NCI-H345 treated with DMSO at 0.1 percent for 48 hours (cell line): ENCODE results near the gene GRAMD1B.
"Not testable (repeated sequence)": the region's sequence is repeated elsewhere in the genome, so short reads cannot be mapped to it uniquely, and the experiment has no call there.

Experiments used
- DNase-seq: peaks from one replicate; lab custom pipeline; 2025; ENCODE audit not compliant: unreplicated experiment; lab: John Stamatoyannopoulos, UW

GRAMD1B gene

DNA sequence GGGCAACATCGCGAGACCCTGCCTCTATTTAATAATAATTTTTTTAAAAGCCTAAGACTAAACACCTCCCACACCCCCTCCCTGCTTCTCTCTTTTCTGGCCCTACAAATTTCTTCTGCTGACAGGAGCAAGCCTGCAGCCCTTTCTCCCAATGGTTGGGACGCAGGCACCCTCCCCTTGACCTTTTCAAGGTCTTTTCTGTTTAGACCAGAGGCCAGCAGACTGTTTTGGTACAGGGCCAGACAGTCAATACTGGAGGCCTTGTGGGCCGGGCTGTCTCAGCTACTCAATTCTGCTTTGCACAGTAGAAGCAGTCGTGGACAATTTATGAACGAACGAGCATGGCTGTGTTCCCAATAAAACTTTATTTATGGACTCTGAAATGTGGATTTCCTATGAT is 132.1 kb downstream of the GRAMD1B start:
- DNase-seq: no peak

GRCh38 chr11:123562829-123563228 is 132.8 kb downstream of the GRAMD1B start:
- DNase-seq: no peak

DNA sequence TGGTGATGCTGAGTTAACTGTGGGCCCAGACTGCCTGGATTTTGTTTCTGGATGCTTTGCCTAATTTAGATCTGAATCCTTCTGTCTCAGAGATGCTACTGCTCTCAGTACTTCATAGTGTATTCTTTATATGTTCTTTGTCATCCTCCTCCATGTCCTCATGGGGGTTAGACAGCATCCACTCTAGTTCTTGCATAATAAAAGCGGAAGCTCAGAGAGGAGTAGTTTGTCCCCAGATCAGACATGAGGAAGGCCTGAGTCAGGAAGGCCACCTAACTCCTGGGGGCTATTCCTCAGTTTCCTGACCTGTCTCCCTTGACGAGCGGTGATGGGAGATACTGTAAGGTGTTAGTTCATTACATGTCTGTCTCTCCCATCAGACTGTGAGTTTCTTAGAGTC is 134.2 kb downstream of the GRAMD1B start:
- no peak for DNase-seq

- DNase-seq: no peak
Observed at GRCh38 chr11:123566852-123567251, 136.8 kb downstream of the GRAMD1B start.

- DNase-seq: no peak
Observed at GRCh38 chr11:123567466-123567865, 137.4 kb downstream of the GRAMD1B start.

DNA sequence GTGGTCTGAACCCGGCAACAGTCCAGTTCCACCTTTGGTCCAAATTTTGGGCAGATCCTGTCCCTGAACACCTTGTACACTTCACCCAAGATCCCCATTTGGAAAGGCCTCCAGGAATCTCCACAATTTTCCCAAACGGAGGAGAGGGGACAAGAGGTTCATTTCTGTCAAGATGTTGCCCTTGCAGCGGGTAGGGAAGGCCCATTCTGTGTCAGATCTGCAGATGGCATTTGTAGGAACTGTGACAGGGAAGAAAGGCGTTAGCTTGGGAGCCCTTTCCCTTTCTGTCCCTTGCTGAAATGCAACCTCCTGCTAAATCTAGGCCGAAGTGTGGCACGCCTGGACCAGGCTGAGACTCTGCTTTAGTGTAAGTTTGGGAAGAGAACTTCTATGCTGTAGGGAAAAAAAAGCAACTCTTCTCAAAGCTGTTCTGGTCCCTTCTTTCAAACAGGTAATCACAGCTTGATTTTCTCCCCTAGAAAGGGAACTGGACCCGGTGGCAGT is 138.3 kb downstream of the GRAMD1B start:
- DNase-seq: no peak

DNA sequence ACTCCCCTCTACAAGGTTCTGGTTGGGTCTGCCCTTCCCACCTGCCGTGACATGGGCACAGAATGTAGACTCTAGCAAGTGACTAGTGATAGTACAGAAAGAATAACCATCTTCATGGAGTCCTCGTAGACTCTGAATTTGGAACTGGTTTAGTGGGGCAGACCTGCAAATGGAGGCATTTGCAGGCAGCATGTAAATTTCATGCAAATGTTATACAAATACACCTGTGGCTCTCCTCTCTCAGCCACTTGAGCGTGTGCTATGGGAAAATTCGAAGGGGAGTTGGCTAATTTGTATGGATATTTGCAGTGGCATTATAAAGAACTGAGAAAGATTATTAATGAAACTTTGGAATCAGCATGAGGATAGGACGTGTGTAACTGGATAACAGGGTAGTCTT is 139.3 kb downstream of the GRAMD1B start:
- no peak for DNase-seq

DNA sequence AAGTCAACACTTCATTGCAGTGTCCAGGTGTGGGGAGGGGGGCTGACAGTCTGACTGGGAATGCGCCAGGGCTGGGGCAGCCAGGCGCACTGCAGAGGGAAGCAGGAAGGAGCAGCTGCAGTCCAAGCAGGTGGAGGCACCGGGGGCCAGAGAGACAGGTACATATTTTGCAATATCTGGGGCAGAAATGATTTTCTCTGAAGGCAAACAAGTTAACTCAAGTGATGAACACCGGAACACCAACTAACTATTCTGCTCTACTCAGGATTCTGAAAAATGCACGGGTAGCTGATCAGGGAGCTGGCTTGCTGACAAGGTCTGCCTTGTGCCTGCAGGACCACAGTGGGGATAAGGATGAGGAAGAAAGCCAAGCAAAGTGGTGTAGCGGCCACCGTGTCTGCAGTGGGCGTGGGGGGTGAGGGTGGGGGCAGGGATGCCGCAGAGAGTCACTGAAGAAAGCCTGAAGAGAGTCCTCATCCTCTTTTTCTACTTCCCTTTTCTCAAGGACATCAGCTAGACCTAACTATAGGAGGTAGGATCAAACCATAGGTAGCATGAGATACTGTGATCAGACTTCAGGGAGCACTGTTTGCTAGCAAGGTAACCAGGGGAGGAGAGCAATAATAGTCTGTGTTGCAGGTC is 141.0 kb downstream of the GRAMD1B start:
- no peak for DNase-seq

GRCh38 chr11:123572791-123573190 is 142.7 kb downstream of the GRAMD1B start:
- not testable (repeated sequence) for DNase-seq

DNA sequence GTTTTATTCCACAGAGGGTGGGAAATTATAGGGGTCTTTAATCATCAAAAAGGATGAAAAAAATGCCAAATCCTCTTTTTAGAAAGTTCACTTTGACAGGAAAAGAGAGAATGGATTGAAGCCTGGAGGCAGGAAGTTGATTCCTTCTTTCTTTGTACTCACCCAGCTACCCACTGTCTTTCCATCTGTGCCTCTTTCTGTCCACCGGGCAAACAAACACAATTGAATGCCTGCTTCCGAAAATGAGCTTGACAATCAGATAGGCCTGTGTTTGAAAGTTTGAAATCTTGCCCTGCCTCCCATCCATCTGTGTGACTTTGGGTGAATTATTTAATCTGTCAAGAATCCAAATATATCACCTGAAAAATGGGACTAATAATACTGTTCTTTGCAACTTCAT is 143.2 kb downstream of the GRAMD1B start:
- DNase-seq: no peak

- no peak for DNase-seq
Observed at GRCh38 chr11:123575441-123575840, 145.4 kb downstream of the GRAMD1B start.

DNA sequence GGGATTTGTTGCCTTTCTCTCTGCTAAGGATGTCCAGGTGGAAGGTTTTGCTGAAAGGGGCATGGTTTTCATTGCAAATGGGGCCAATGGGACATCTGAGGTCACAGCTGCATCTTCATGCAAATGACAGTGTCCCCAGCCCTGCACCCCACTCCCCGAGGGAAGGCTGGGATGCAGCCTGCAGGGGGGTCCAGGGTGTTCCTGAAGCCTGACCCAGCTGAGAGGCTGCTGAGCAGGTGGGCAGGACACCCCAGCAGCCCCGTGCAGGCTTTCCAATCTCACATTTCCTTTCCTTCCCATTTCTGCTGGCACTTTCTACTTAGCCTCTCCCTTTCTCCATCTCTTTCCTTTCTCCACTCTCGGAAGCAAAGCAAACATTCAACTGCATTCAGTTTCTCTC is 146.0 kb downstream of the GRAMD1B start:
- DNase-seq: no peak

- no peak for DNase-seq
Observed at GRCh38 chr11:123576501-123576900, 146.4 kb downstream of the GRAMD1B start.

- peak; percentile 35 for DNase-seq
Observed at GRCh38 chr11:123577081-123577598, 147.1 kb downstream of the GRAMD1B start.

GRCh38 chr11:123578778-123579481 is 148.9 kb downstream of the GRAMD1B start:
- DNase-seq: no peak

- DNase-seq: no peak
Observed at GRCh38 chr11:123579482-123579812, 149.4 kb downstream of the GRAMD1B start.

GRCh38 chr11:123580137-123580536 is 150.1 kb downstream of the GRAMD1B start:
- DNase-seq: no peak

GRCh38 chr11:123580557-123581275 is 150.6 kb downstream of the GRAMD1B start:
- peak; percentile 71 for DNase-seq

DNA sequence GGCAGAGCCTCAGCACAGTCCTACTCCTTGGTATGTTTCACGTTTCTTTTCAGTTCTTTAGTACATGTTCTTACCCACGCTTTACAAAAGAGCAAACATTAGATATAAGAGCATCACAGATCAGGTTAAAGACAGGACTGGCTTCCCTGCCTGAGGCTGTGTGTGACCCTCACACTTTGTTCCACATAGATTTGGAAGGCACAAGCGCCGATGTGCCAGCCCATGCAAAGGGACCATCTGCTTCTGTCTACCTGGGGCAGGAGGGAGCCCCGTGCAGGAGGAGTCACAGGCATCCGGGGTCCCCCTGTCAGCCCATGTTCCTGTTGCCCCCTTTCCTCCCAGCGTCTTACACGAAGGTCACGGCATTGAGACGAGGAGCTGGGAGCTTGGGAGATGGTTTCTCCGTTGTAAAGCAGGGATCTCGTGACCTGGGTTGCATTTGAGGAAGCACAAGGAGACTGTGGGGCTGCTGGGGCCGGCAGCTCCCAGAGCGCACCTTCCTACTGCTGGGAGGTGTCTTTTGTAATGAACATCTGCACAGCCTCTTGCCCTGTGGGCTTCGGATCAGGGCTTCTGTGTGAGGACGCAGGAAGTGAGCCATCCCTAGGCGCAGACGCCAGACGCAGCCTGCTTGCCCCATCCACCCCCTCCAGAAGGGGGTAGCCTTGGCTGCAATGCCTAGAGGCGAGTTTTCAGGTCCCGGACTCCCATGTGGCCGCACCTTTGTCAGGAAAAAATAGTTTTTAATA is 151.8 kb downstream of the GRAMD1B start:
- DNase-seq: no peak

GRCh38 chr11:123582992-123583504 is 153.0 kb downstream of the GRAMD1B start:
- DNase-seq: no peak

DNA sequence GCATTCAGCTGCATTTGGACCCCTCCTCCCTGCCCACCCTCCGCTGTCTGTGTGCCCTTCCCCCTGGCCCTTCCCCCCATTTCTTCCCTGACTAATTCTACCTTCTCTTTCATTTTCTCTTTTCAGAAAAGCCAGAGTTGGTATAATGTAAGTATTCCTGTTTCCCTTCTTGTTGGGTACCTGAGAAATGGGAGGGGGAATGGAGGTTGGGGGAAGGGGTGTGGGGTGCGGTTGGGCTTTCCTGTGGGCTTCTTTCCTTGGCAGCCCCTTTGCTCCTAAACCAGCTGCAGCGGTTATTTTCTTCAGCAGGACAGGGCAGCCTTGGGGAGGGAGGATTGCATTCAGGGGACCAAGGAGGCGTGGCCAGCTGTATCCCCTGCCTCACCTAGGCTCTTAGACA is 154.1 kb downstream of the GRAMD1B start:
- no peak for DNase-seq
